ENCODE data around the gene AGFG2. TPM values are rescaled to one million over a fixed set of nuclear protein-coding genes. Genes with fewer than 3 reads are reported as not detected.

The AGFG2 gene
- total RNA-seq, 1 donor from 2014 or later, result 6.2 TPM

GRCh38 chr7:100552532-100552931, 13.5 kb downstream of the AGFG2 start:
- Histone ChIP-seq H3K4me1 (ENCODE audit: insufficient read depth, low read length) (peaks cover 5% of the 10 kb centered on the region), H2AFZ (ENCODE audit: low read depth, low read length) (no peak overlapping the region), H3K9me3 (ENCODE audit: insufficient read depth, low read depth, low read length) (no peaks in the 10 kb centered on the region), H3K79me2 (ENCODE audit: insufficient read depth, low read length) (no peaks in the 10 kb centered on the region), H3K27me3 (ENCODE audit: insufficient read depth, low read length) (no peaks in the 10 kb centered on the region), H4K20me1 (ENCODE audit: insufficient read depth, low read length) (no peaks in the 10 kb centered on the region), H3K4me3 (ENCODE audit: insufficient read depth, low read depth, low read length) (no peak overlapping the region), H3K9ac (ENCODE audit: low read length) (no peak overlapping the region), H3K27ac (ENCODE audit: low read depth, low read length) (no peak overlapping the region), H3K36me3 (ENCODE audit: insufficient read depth, low read length) (peaks cover 5% of the 10 kb centered on the region), H3K4me2 (ENCODE audit: low read length) (no peak overlapping the region)
- peaks cover 4% of the 10 kb centered on the region for H3K36me3 Mint-ChIP-seq (ENCODE audit: low read depth, unreplicated experiment)
- no peak overlapping the region for H3K4me3 Mint-ChIP-seq (ENCODE audit: unreplicated experiment)
- H3K27me3 Mint-ChIP-seq (ENCODE audit: low read depth, unreplicated experiment), result no peaks in the 10 kb centered on the region
- no peaks in the 10 kb centered on the region for H3K9me3 Mint-ChIP-seq (ENCODE audit: unreplicated experiment)
- no peak for DNase-seq (ENCODE audit: low read depth)
- FAIRE-seq, result no peak
- no peak overlapping the region for H3K27ac Mint-ChIP-seq (ENCODE audit: unreplicated experiment)
- peaks cover 8% of the 10 kb centered on the region for H3K4me1 Mint-ChIP-seq (ENCODE audit: low read depth, unreplicated experiment)
- TF ChIP-seq, protein P1, sequence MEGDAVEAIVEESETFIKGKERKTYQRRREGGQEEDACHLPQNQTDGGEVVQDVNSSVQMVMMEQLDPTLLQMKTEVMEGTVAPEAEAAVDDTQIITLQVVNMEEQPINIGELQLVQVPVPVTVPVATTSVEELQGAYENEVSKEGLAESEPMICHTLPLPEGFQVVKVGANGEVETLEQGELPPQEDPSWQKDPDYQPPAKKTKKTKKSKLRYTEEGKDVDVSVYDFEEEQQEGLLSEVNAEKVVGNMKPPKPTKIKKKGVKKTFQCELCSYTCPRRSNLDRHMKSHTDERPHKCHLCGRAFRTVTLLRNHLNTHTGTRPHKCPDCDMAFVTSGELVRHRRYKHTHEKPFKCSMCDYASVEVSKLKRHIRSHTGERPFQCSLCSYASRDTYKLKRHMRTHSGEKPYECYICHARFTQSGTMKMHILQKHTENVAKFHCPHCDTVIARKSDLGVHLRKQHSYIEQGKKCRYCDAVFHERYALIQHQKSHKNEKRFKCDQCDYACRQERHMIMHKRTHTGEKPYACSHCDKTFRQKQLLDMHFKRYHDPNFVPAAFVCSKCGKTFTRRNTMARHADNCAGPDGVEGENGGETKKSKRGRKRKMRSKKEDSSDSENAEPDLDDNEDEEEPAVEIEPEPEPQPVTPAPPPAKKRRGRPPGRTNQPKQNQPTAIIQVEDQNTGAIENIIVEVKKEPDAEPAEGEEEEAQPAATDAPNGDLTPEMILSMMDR (IDR thresholded peaks at IDR 0.05; ENCODE audit: insufficient read depth, low read depth, low read length), result no peak
- no peak for TF ChIP-seq EZH2 (IDR thresholded peaks at IDR 0.05; ENCODE audit: insufficient read depth, low read length)

GRCh38 chr7:100553032-100553431, 14.0 kb downstream of the AGFG2 start:
- Mint-ChIP-seq H3K9me3 (ENCODE audit: unreplicated experiment) (no peaks in the 10 kb centered on the region), H3K4me1 (ENCODE audit: low read depth, unreplicated experiment) (peaks cover 4% of the 10 kb centered on the region), H3K36me3 (ENCODE audit: low read depth, unreplicated experiment) (peaks cover 4% of the 10 kb centered on the region), H3K4me3 (ENCODE audit: unreplicated experiment) (no peak overlapping the region), H3K27ac (ENCODE audit: unreplicated experiment) (no peak overlapping the region), H3K27me3 (ENCODE audit: low read depth, unreplicated experiment) (no peaks in the 10 kb centered on the region)
- Histone ChIP-seq H3K79me2 (ENCODE audit: insufficient read depth, low read length) (no peaks in the 10 kb centered on the region), H3K9me3 (ENCODE audit: insufficient read depth, low read depth, low read length) (no peaks in the 10 kb centered on the region), H3K9ac (ENCODE audit: low read length) (no peak overlapping the region), H3K36me3 (ENCODE audit: insufficient read depth, low read length) (peaks cover 5% of the 10 kb centered on the region), H3K4me3 (ENCODE audit: insufficient read depth, low read depth, low read length) (no peak overlapping the region), H3K4me2 (ENCODE audit: low read length) (no peak overlapping the region), H3K27ac (ENCODE audit: low read depth, low read length) (no peak overlapping the region), H3K27me3 (ENCODE audit: insufficient read depth, low read length) (no peaks in the 10 kb centered on the region), H2AFZ (ENCODE audit: low read depth, low read length) (no peak overlapping the region), H3K4me1 (ENCODE audit: insufficient read depth, low read length) (peaks cover under 1% of the 10 kb centered on the region), H4K20me1 (ENCODE audit: insufficient read depth, low read length) (no peaks in the 10 kb centered on the region)
- FAIRE-seq, result no peak
- no peak for TF ChIP-seq EZH2 (IDR thresholded peaks at IDR 0.05; ENCODE audit: insufficient read depth, low read length)
- TF ChIP-seq, protein P1 (IDR thresholded peaks at IDR 0.05; ENCODE audit: insufficient read depth, low read depth, low read length), result no peak
- no peak for DNase-seq (ENCODE audit: low read depth)

- no peaks in the 10 kb centered on the region for H3K79me2 ChIP-seq (ENCODE audit: insufficient read depth, low read length)
- Mint-ChIP-seq H3K9me3 (ENCODE audit: unreplicated experiment) (no peaks in the 10 kb centered on the region), H3K4me3 (ENCODE audit: unreplicated experiment) (no peak overlapping the region), H3K27ac (ENCODE audit: unreplicated experiment) (no peak overlapping the region), H3K4me1 (ENCODE audit: low read depth, unreplicated experiment) (no peaks in the 10 kb centered on the region), H3K27me3 (ENCODE audit: low read depth, unreplicated experiment) (no peaks in the 10 kb centered on the region), H3K36me3 (ENCODE audit: low read depth, unreplicated experiment) (peaks cover 4% of the 10 kb centered on the region)
- H3K4me1 ChIP-seq (ENCODE audit: insufficient read depth, low read length), result no peaks in the 10 kb centered on the region
- H4K20me1 ChIP-seq (ENCODE audit: insufficient read depth, low read length), result no peaks in the 10 kb centered on the region
- H2AFZ ChIP-seq (ENCODE audit: low read depth, low read length), result no peak overlapping the region
- DNase-seq (ENCODE audit: low read depth) (no peak), FAIRE-seq (no peak)
- H3K4me3 ChIP-seq (ENCODE audit: insufficient read depth, low read depth, low read length), result no peak overlapping the region
- no peaks in the 10 kb centered on the region for H3K27me3 ChIP-seq (ENCODE audit: insufficient read depth, low read length)
- no peaks in the 10 kb centered on the region for H3K9me3 ChIP-seq (ENCODE audit: insufficient read depth, low read depth, low read length)
- peaks cover 5% of the 10 kb centered on the region for H3K36me3 ChIP-seq (ENCODE audit: insufficient read depth, low read length)
- H3K4me2 ChIP-seq (ENCODE audit: low read length), result no peak overlapping the region
- no peak overlapping the region for H3K27ac ChIP-seq (ENCODE audit: low read depth, low read length)
- TF ChIP-seq, protein P1 (IDR thresholded peaks at IDR 0.05; ENCODE audit: insufficient read depth, low read depth, low read length), result no peak
- no peak for TF ChIP-seq EZH2 (IDR thresholded peaks at IDR 0.05; ENCODE audit: insufficient read depth, low read length)
- no peak overlapping the region for H3K9ac ChIP-seq (ENCODE audit: low read length)
These were observed 16.7 kb downstream of the AGFG2 start for GRCh38 chr7:100555701-100556100.
